GM18909 (cell line): ENCODE measurements around the gene ARHGEF33.
A peak's percentile ranks its signal among the peaks of the same experiment; 100 is the strongest.

Experiments
- ATAC-seq: cut with Tn5 transposase; IDR thresholded peaks from one replicate; pipeline ENCODE4 v1.9.1; 2021; ENCODE audit warnings: mild to moderate bottlenecking; ENCODE audit not compliant: unreplicated experiment, poor library complexity

ARHGEF33 gene

GRCh38 chr2:38889575-38889974 is at the start of gene ARHGEF33:
Gene ARHGEF33 (plus strand): TSS chr2:38889875. CDS start chr2:38919448, 29,573 bp downstream.
- no peak for ATAC-seq

- ATAC-seq, result peak; percentile 85
Measured at GRCh38 chr2:38850045-38850444, 39.6 kb upstream of the ARHGEF33 start.

GRCh38 chr2:38856165-38856564 is 33.5 kb upstream of the ARHGEF33 start:
- no peak for ATAC-seq

- ATAC-seq, result no peak
Measured at GRCh38 chr2:38862476-38862875, 27.2 kb upstream of the ARHGEF33 start.

- ATAC-seq, result no peak
Measured at GRCh38 chr2:38863061-38863695, 26.5 kb upstream of the ARHGEF33 start.

GRCh38 chr2:38866773-38867443 is 22.8 kb upstream of the ARHGEF33 start:
- no peak for ATAC-seq

- no peak for ATAC-seq
Measured at GRCh38 chr2:38871432-38871831, 18.2 kb upstream of the ARHGEF33 start.

GRCh38 chr2:38873763-38874162 is 15.9 kb upstream of the ARHGEF33 start:
- no peak for ATAC-seq

- no peak for ATAC-seq
Measured at GRCh38 chr2:38875227-38875575, 14.5 kb upstream of the ARHGEF33 start.

GRCh38 chr2:38875576-38876367 is 13.9 kb upstream of the ARHGEF33 start, which contains the start of the genes DHX57 and MORN2:
Gene DHX57 (minus strand): TSS chr2:38875934. CDS start chr2:38868405, 7,529 bp downstream.
Gene MORN2 (plus strand): TSS chr2:38875976.
- peak; percentile 100 for ATAC-seq

GRCh38 chr2:38876407-38876806 is 13.3 kb upstream of the ARHGEF33 start:
- ATAC-seq, result no peak

- ATAC-seq, result no peak
Measured at GRCh38 chr2:38886063-38886462, 3.6 kb upstream of the ARHGEF33 start.

- no peak for ATAC-seq
Measured at GRCh38 chr2:38887347-38887746, 2.3 kb upstream of the ARHGEF33 start.

- ATAC-seq, result no peak
Measured at GRCh38 chr2:38887902-38888554, 1.6 kb upstream of the ARHGEF33 start.

- no peak for ATAC-seq
Measured at GRCh38 chr2:38889045-38889444, 630 bp upstream of the ARHGEF33 start.

- ATAC-seq, result no peak
Measured at GRCh38 chr2:38892819-38893218, 3.1 kb downstream of the ARHGEF33 start.

- ATAC-seq, result no peak
Measured at GRCh38 chr2:38898256-38898655, 8.6 kb downstream of the ARHGEF33 start.

- ATAC-seq, result no peak
Measured at GRCh38 chr2:38900726-38901125, 11.1 kb downstream of the ARHGEF33 start.

- ATAC-seq, result no peak
Measured at GRCh38 chr2:38905251-38905650, 15.6 kb downstream of the ARHGEF33 start.

- no peak for ATAC-seq
Measured at GRCh38 chr2:38907242-38907641, 17.6 kb downstream of the ARHGEF33 start.
